RWPE2 (cell line): Measurements from ENCODE around the gene FZR1.
"Not testable (repeated sequence)": the region's sequence is repeated elsewhere in the genome, so short reads cannot be mapped to it uniquely, and the experiment has no call there.

Experiments
- ATAC-seq: fragments of 200-7000 bp; cut with Tn5 transposase; 3 replicates; pipeline ENCODE4 v1.9.1; 2021; ENCODE audit warnings: low read depth
- DNase-seq: peaks from one replicate; pipeline ENCODE4 v3.0.0-alpha.2; 2020; ENCODE audit warnings: low spot score
- H3K27ac ChIP-seq: fragments of 450-650 bp; 2 replicates; pipeline ENCODE4 v1.5.1; 2017; ENCODE audit warnings: mild to moderate bottlenecking; ENCODE audit not compliant: poor library complexity, severe bottlenecking
- H3K27me3 ChIP-seq: fragments of 250-450 bp; sonication (Bioruptor Pico); 2 replicates; pipeline ENCODE4 v1.5.1; 2021; ENCODE audit warnings: mild to moderate bottlenecking, moderate library complexity; ENCODE audit not compliant: insufficient read depth, poor library complexity, severe bottlenecking
- H3K36me3 ChIP-seq: fragments of 250-450 bp; sonication (Bioruptor Pico); 2 replicates; pipeline ENCODE4 v1.5.1; 2020; ENCODE audit warnings: low read depth, mild to moderate bottlenecking, moderate library complexity
- H3K4me1 ChIP-seq: fragments of 250-450 bp; sonication (Bioruptor Pico); 2 replicates; pipeline ENCODE4 v1.5.1; 2021; ENCODE audit warnings: mild to moderate bottlenecking, moderate library complexity; ENCODE audit not compliant: insufficient read depth, poor library complexity, severe bottlenecking
- H3K4me3 ChIP-seq: fragments of 250-450 bp; sonication (Bioruptor Pico); 2 replicates; pipeline ENCODE4 v1.5.1; 2021; ENCODE audit warnings: mild to moderate bottlenecking, moderate library complexity; ENCODE audit not compliant: severe bottlenecking
- H3K9me3 ChIP-seq: fragments of 250-450 bp; sonication (Bioruptor Pico); 2 replicates; pipeline ENCODE4 v1.5.1; 2021; ENCODE audit warnings: mild to moderate bottlenecking, moderate library complexity; ENCODE audit not compliant: severe bottlenecking
- CTCF ChIP-seq: fragments of 450-650 bp; IDR thresholded peaks from one replicate; pipeline ENCODE4 v1.5.1; 2017; ENCODE audit warnings: mild to moderate bottlenecking, moderate library complexity; ENCODE audit not compliant: poor library complexity, severe bottlenecking

Gene FZR1

GRCh38 chr19:3580156-3580934 is 74.2 kb downstream of the FZR1 start:
- ATAC-seq (peak; percentile 47; the same call in 2 of the 3 replicates), DNase-seq (no peak)
- peaks cover 7% of the 10 kb centered on the region for H3K27me3 ChIP-seq
- no peak overlapping the region for H3K4me3 ChIP-seq
- H3K36me3 ChIP-seq: peaks cover 3% of the 10 kb centered on the region
- H3K27ac ChIP-seq: no peak overlapping the region
- no peaks in the 10 kb centered on the region for H3K9me3 ChIP-seq
- H3K4me1 ChIP-seq: no peaks in the 10 kb centered on the region
- TF ChIP-seq CTCF: no peak

- H3K4me1 ChIP-seq, DNase-seq, H3K27ac ChIP-seq, H3K4me3 ChIP-seq, ATAC-seq, H3K36me3 ChIP-seq, H3K9me3 ChIP-seq: not testable (repeated sequence)
- peaks cover 19% of the 10 kb centered on the region for H3K27me3 ChIP-seq
Measured at GRCh38 chr19:3581792-3582191, 75.7 kb downstream of the FZR1 start.

GRCh38 chr19:3584036-3584802 is 78.1 kb downstream of the FZR1 start:
- DNase-seq, ATAC-seq, H3K4me1 ChIP-seq, H3K9me3 ChIP-seq, H3K27ac ChIP-seq, H3K36me3 ChIP-seq, H3K4me3 ChIP-seq: not testable (repeated sequence)
- H3K27me3 ChIP-seq: peaks cover 24% of the 10 kb centered on the region

GRCh38 chr19:3585301-3586126 is 79.4 kb downstream of the FZR1 start, which contains the start of gene GIPC3:
Gene GIPC3, plus strand, starts transcription at chr19:3585478. Its CDS starts 120 bp downstream, at chr19:3585598.
- Histone ChIP-seq H3K4me1 (no peaks in the 10 kb centered on the region), H3K27me3 (peaks cover 24% of the 10 kb centered on the region), H3K36me3 (no peaks in the 10 kb centered on the region), H3K4me3 (no peak within 1 kb of the TSS), H3K9me3 (no peaks in the 10 kb centered on the region), H3K27ac (no peak within 1 kb of the TSS)
- DNase-seq: no peak
- no peak for ATAC-seq
- no peak for TF ChIP-seq CTCF

GRCh38 chr19:3586127-3586626 is 80.1 kb downstream of the FZR1 start:
- H3K27ac ChIP-seq: no peak overlapping the region
- no peak overlapping the region for H3K4me3 ChIP-seq
- peaks cover 24% of the 10 kb centered on the region for H3K27me3 ChIP-seq
- H3K4me1 ChIP-seq: no peaks in the 10 kb centered on the region
- H3K36me3 ChIP-seq: no peaks in the 10 kb centered on the region
- ATAC-seq (no peak), DNase-seq (no peak)
- peak; percentile 40 for TF ChIP-seq CTCF
- H3K9me3 ChIP-seq: no peaks in the 10 kb centered on the region
